HG02973 (cell line): ENCODE data around the gene SNN.

ENCODE experiments used
- ATAC-seq: cut with Tn5 transposase; IDR thresholded peaks from one replicate; pipeline ENCODE4 v1.9.1; 2021; ENCODE audit warnings: moderate library complexity; ENCODE audit not compliant: unreplicated experiment

SNN gene

DNA sequence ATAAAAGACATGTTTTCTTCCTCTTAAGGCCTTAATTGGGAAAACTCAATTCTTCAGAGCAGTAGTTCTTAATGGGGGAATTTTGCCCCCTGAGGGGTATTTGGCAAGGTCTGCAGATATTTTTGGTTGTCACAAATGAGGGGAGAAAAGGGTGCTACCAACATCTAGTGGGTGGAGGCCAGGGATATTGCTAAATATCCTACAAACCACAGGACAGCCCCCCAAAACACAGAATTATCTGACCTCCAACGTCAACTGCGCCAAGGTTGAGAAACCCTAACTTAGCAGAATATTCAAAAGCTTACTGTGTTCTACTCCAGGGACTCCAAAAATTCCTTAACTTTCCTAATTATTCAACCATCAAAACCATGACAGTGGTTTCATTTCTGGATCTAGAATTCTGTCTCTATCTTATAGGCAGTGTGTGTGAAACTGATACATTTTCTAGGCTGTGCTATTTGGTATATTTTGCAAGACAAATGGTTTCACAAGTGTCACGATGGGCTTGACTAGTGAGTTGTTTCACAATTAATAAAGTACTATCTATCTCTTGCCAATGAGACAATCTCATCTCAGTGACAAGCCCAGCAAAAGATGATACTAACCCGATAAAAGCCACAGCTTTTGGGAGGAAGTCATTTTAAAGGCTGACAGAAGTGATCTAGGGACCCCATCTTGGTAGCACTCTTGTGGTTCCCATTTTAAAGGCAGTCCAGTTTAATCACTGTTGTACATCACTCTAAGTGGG is 59.7 kb downstream of the SNN start:
- peak; percentile 56 for ATAC-seq
